Kidney tubule cell (primary cell): ENCODE data around the gene FZR1.
"Not testable (repeated sequence)": the region's sequence is repeated elsewhere in the genome, so short reads cannot be mapped to it uniquely, and the experiment has no call there.

Experiments used
- DNase-seq: peaks from one replicate; pipeline ENCODE4 v3.0.0-alpha.2; 2018; ENCODE audit warnings: low spot score

FZR1 gene

GRCh38 chr19:3514930-3515329 lies 8.8 kb downstream of the FZR1 start:
- peak; percentile 24 for DNase-seq

- no peak for DNase-seq
Measured at GRCh38 chr19:3515891-3516422, 9.8 kb downstream of the FZR1 start.

DNA sequence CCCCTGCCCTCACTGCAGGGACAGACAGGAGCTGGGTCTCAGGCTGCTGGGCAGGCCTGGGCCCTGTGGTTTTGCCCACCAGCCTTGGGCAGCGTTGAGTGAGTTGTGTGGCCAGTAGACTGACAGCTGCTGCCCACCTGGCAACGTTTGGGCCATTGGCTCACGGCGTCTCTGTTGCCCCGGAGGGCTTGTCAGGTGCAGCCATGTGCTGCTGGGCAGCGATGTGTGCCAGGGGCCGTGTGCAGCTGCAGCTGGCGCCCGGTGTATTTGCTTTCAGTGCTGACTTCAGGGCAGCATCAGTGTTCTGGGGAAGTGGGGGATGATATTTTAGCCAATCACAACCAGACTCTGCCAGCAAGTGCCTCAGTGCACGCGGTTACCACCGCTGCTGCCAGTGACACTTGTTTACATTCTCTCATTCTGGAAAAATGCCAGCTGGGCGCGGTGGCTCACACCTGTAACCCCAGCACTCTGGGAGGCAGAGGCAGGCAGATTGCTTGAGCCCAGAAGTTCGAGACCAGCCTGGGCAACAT lies 10.6 kb downstream of the FZR1 start:
- peak; percentile 72 for DNase-seq

DNA sequence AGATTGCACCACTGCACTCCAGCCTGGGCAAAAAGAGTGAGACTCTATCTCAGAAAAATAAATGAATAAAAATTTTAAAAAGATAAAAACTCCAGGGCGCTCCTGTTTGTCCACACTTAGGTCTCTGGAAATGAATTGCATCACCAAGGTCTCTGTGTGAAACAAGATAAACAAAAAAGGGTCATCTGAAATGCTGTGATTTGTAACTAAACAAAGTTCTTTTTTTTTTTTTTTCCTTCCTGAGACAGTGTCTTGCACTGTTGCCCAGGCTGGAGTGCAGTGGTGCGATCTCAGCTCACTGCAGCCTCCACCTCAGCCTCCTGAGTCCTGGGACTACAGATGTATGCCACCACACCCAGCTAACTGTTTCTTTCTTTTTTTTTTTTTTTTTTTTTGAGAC lies 11.5 kb downstream of the FZR1 start:
- DNase-seq: no peak

GRCh38 chr19:3518255-3518654 lies 12.1 kb downstream of the FZR1 start:
- no peak for DNase-seq

GRCh38 chr19:3518659-3519058 lies 12.5 kb downstream of the FZR1 start:
- DNase-seq: peak; percentile 61

- DNase-seq: no peak
Measured at GRCh38 chr19:3519126-3519525, 13.0 kb downstream of the FZR1 start.

GRCh38 chr19:3520166-3521103 lies 14.3 kb downstream of the FZR1 start:
- DNase-seq: no peak

DNA sequence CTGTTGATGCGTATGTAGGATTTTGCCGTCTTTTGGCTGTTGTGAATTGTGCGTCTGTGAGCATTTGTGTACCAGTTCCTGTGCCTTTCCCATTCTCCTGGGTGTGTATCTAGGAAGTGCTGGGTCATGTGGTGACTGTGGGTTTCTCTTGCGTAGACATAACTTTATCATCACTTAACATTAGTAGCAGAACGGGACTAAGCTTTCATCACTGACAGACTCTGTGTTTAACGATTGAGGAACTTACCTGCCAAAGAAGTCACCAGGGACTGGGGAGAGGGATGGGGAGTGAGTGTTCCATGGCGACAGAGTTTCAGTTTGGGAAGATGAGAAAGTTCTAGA lies 15.0 kb downstream of the FZR1 start:
- DNase-seq: peak; percentile 22

- no peak for DNase-seq
Measured at GRCh38 chr19:3522421-3523360, 16.6 kb downstream of the FZR1 start.

GRCh38 chr19:3523361-3524077 lies 17.4 kb downstream of the FZR1 start:
- no peak for DNase-seq

DNA sequence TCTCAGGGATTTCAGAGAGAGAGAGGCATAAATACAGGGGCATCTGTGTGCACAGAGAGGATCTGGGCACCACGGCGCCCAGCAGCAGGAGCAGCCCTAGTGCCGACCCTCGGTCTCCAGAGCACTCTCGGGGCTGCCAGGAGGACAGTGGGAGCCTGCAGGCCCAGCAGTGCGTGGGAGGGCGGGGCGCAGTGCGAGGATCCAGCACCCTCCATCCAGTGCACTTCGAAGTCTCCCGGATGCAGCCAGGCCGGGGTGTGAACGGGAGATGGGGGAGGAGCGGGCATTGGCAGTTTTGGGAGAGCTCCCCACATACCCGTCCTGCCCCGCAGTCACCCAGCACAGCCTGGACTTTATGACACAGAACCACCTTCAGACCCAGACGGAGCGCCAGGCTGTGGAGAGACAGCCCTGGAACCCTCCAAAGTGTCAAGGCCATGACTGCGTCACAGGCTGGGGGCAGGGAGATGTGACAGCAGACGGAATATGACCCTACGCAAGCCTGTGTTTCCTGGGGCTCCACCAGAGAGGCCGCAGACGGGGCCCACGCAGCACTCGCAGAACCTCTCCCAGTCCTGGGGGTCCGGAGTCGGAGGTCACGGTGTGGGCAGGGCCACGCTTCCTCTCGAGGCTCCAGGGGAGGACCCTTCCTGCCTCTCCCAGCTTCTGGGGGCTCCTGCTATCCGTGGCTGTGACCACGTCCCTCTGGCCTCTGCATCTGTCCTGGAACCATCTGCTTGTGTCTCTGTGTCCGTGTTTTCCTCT lies 18.1 kb downstream of the FZR1 start:
- no peak for DNase-seq

DNA sequence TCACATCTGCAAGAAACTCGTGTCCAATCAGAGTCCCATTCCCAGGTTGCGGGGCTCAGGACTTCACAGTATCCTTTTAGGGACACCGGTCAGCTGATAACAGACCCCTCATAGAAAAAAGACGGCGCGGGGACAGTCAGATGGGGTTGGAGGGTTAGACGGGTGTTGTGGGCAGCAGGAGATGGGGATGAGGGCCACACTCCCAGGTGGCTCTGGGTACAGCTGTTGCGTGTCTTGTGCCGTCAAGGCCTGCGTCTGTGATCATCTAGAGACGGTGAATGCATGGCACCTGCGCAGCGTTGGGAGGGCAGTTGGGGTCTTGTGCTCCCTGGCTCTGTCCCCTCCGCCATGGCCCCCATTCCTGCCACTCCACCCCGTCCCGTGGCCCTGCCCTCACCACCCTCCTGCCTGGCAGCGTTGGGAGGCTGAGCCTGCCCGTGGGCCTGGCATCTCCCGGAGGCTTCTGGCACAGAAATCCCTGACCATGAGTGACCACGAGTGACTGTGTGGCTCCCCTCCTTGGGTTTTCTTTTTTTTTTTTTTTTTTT lies 18.9 kb downstream of the FZR1 start:
- no peak for DNase-seq

- no peak for DNase-seq
Measured at GRCh38 chr19:3526507-3527237, 20.6 kb downstream of the FZR1 start.

DNA sequence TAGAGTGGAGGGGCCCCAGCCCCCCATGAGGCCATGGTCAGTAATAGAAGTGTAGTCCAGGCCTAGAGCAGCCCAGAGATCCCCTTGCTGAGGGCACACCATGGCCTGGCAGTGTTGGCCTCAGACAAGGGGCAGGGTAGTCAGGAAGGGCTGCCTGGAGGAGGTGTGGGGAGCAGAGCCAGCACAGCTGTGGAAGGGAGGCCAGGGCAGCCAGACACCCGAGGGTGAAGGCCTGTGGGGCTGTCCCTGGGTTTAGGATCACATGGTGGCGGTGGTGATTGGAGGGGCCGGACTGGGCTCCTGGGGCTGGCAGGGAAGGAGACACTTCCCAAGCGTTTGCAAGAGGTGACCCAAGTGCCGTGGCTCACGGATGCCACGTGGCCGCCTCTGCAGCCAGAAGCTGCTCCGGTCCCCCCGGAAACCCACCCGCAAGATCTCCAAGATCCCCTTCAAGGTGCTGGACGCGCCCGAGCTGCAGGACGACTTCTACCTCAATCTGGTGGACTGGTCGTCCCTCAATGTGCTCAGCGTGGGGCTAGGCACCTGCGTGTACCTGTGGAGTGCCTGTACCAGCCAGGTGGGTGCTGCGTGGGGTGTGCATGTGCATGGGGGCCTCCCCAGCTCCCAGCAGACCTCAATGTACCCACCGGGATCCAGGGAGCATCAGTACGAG lies 21.3 kb downstream of the FZR1 start:
- DNase-seq: no peak

DNA sequence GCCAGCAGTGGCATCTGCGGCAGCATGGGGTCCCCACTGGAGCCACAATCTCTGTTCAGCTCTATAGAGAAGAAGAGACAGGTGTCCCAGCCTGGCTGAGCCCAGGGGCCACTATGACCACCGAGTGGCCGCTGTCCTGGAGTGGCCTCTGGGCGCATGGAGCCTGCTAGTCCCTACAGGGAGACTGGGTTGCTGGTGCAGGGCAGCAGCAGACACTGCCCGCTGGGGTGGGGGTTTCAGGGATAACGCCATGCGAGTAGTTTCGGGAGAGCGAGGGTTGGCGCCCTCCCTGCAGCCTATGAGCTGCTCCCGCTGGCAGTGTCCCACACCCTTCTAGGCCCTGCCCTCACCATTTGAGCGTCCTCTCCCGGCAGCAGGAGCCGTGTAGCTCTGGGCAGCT lies 22.0 kb downstream of the FZR1 start:
- DNase-seq: no peak

DNA sequence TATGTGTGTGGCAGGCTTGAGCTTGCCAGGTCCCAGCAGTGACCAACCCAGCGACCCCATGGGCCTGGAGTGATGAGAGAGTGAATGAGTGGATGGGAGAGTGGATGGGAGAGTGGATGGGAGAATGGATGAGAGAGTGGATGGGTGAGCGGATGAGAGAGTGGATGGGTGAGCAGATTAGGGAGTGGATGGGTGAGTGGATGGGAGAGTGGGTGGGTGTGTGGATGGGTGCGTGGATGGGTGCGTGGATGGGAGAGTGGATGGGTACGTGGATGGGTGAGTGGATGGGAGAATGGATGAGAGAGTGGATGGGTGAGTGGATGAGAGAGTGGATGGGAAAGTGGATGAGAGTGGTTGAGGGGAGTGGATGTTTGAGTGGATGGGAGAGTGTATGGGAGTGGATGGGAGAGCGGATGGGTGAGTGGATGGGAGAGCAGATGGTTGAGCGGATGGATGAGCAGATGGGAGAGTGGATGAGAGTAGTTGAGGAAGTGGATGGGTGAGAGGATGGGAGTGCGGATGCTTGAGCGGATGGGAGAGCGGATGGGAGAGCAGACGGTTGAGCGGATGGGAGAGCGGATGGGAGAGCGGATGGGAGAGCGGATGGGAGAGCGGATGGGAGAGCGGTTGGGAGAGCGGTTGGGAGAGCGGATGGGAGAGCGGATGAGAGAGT lies 22.6 kb downstream of the FZR1 start:
- DNase-seq: no peak

DNA sequence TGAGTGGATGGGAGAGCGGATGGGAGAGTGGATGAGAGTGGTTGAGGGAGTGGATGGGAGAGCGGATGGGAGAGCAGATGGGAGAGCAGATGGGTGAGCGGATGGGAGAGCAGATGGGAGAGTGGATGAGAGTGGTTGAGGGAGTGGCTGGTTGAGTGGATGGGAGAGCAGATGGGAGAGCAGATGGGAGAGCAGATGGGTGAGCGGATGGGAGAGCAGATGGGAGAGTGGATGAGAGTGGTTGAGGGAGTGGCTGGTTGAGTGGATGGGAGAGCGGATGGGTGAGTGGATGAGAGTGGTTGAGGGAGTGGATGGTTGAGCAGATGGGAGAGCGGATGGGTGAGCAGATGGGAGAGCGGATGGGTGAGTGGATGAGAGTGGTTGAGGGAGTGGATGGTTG lies 23.2 kb downstream of the FZR1 start:
- DNase-seq: not testable (repeated sequence)

- no peak for DNase-seq
Measured at GRCh38 chr19:3530389-3530788, 24.3 kb downstream of the FZR1 start.
